Skeletal muscle satellite cell (primary cell): Measurements from ENCODE around the gene HACD2.

Experiments
- H3K27me3 ChIP-seq: 2 replicates; pipeline ENCODE4 v1.7.0; 2013; ENCODE audit warnings: low read length; ENCODE audit not compliant: control insufficient read depth, insufficient read depth
- H3K36me3 ChIP-seq: 2 replicates; pipeline ENCODE4 v1.7.0; 2013; ENCODE audit warnings: mild to moderate bottlenecking, control low read depth, low read length; ENCODE audit not compliant: insufficient read depth
- H3K4me1 ChIP-seq: 2 replicates; pipeline ENCODE4 v1.7.0; 2013; ENCODE audit warnings: low read length; ENCODE audit not compliant: control insufficient read depth, insufficient read depth
- H3K4me2 ChIP-seq: 2 replicates; pipeline ENCODE4 v1.7.0; 2013; ENCODE audit warnings: mild to moderate bottlenecking, low read length
- H3K4me3 ChIP-seq: 2 replicates; pipeline ENCODE4 v1.7.0; 2013; ENCODE audit warnings: low read length
- H3K9ac ChIP-seq: 2 replicates; pipeline ENCODE4 v1.7.0; 2013; ENCODE audit warnings: mild to moderate bottlenecking, low read depth, low read length, moderate library complexity
- H3K9me3 ChIP-seq: replicated peaks from 2 replicates; pipeline ENCODE4 v1.7.0; 2013; ENCODE audit warnings: mild to moderate bottlenecking, control low read depth, low read length

HACD2 gene

GRCh38 chr3:123522320-123523022, 62.4 kb downstream of the HACD2 start:
- Histone ChIP-seq H3K36me3 (no peaks in the 10 kb centered on the region), H3K4me1 (no peaks in the 10 kb centered on the region), H3K9ac (no peak overlapping the region), H3K4me3 (no peak overlapping the region), H3K4me2 (no peak overlapping the region), H3K9me3 (no peaks in the 10 kb centered on the region), H3K27me3 (no peaks in the 10 kb centered on the region)

DNA sequence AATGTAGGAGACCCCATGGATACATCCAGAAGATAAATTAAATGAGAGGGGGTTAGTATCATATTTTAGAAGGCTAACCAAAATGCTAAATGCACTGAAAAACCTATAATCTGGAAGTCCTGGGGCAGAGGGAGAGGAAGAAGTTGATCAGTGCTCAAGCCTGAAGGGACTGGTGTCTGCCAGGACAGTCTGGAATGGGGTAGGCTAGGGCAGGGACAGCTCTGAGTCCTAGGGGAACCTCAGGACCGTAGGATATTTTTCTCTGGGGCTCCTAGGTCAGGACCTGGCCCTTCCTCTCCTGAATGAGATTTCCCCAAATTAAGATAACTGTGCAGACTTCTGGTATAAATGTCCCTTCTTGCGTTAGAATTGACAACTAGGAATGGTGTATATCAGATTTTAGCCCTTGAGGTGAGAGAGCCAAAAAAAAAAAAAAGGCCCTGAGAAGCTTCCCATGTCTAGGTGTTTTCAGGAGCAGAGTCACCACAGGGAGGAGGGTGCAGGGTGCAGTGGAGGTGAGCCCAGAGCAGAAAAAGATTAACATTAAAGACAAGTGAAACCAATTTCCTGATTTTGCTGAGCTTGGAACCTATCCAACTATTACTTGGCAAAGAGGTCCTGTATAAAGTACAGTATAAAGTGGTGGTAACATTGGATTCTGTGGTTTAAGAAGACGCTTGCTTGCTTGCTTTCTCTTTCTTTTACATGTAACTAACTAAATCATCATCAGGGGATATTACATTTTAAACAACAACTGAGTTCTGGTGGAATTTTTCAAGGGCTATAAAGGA, 63.5 kb downstream of the HACD2 start:
- Histone ChIP-seq H3K27me3 (no peaks in the 10 kb centered on the region), H3K9me3 (no peaks in the 10 kb centered on the region), H3K36me3 (no peaks in the 10 kb centered on the region), H3K4me1 (no peaks in the 10 kb centered on the region), H3K4me2 (no peak overlapping the region), H3K9ac (no peak overlapping the region), H3K4me3 (no peak overlapping the region)

DNA sequence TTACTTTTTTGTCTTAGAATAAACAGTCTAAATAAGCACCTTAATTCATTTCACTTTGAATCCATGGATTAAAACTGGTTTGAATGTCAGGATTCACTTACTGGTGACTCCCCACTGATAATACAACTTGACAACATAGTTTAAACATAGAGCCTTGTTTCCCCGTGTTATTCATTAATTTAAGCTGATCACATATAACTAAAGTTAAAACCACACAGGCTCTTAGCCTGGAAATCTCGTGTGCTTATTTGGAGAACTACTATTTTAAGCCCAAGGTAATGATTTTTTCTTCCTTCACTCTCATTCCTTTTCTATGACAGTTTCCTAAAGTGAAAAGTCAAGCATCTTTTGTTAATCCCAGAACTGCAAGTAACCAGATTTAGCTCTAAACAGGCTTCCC, 64.2 kb downstream of the HACD2 start:
- no peaks in the 10 kb centered on the region for H3K9me3 ChIP-seq
- no peaks in the 10 kb centered on the region for H3K36me3 ChIP-seq
- no peak overlapping the region for H3K9ac ChIP-seq
- H3K4me2 ChIP-seq = no peak overlapping the region
- H3K4me3 ChIP-seq = no peak overlapping the region
- no peaks in the 10 kb centered on the region for H3K4me1 ChIP-seq
- H3K27me3 ChIP-seq = no peaks in the 10 kb centered on the region

DNA sequence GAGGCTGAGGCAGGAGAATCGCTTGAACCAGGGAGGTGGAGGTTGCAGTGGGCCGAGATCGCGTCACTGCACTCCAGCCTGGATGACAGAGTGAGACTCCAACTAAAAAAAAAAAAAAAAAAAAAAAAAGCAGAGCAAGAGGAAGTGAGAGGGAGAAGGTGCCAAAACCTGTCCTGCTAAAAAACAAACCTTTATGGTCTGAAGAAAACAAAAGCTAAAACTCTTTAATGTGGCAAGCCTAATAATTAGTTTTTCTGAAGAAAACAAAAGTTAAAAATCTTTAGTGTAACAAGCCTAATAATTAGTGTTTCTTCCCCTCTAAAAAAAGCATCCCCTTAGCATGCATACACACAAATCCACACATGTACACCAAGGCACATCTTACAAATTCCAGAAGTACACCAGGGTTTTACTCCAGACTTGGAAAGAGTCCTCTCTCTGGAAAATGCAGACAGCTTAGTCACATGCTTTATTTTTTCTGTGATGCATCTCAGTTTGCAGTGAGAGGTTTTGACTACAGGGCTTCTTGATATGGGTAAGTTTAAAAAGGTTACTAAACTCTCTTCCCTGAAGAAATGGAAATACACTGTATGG, 65.9 kb downstream of the HACD2 start:
- Histone ChIP-seq H3K4me3 (no peak overlapping the region), H3K27me3 (no peaks in the 10 kb centered on the region), H3K9ac (no peak overlapping the region), H3K4me2 (no peak overlapping the region), H3K9me3 (no peaks in the 10 kb centered on the region), H3K4me1 (no peaks in the 10 kb centered on the region), H3K36me3 (no peaks in the 10 kb centered on the region)

GRCh38 chr3:123511726-123512125, 73.1 kb downstream of the HACD2 start:
- Histone ChIP-seq H3K9ac (no peak overlapping the region), H3K36me3 (no peaks in the 10 kb centered on the region), H3K4me2 (no peak overlapping the region), H3K9me3 (no peaks in the 10 kb centered on the region), H3K4me3 (no peak overlapping the region), H3K4me1 (no peaks in the 10 kb centered on the region), H3K27me3 (no peaks in the 10 kb centered on the region)

DNA sequence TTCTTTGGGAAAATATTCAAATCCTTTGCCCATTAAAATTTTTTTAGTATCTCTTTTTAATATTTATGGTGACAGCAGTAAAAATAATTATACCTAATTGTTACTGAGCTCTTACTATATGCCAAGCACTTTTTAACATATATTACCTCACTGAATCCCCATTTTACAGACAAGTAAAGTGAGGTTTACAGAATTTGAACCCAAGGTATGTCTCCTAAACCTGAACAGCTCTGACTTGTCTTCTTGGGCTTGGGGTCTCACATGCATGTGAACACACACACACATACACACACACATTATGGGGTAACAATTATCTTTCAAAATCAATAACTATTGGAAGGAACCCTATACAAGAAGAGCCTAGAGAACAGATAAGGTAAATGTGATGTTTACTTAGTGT, 73.8 kb downstream of the HACD2 start:
- Histone ChIP-seq H3K36me3 (no peaks in the 10 kb centered on the region), H3K4me2 (no peak overlapping the region), H3K4me1 (no peaks in the 10 kb centered on the region)

GRCh38 chr3:123508178-123508577, 76.7 kb downstream of the HACD2 start:
- Histone ChIP-seq H3K4me2 (no peak overlapping the region), H3K4me1 (no peaks in the 10 kb centered on the region), H3K27me3 (no peaks in the 10 kb centered on the region), H3K9ac (no peak overlapping the region), H3K9me3 (no peaks in the 10 kb centered on the region), H3K4me3 (no peak overlapping the region), H3K36me3 (no peaks in the 10 kb centered on the region)

More for the DNA sequence above, 73.8 kb downstream of the HACD2 start:
- H3K9ac ChIP-seq = no peak overlapping the region
- no peak overlapping the region for H3K4me3 ChIP-seq
- no peaks in the 10 kb centered on the region for H3K9me3 ChIP-seq
- no peaks in the 10 kb centered on the region for H3K27me3 ChIP-seq

GRCh38 chr3:123505820-123506219, 79.0 kb downstream of the HACD2 start:
- H3K4me3 ChIP-seq = no peak overlapping the region
- H3K9me3 ChIP-seq = no peaks in the 10 kb centered on the region
- no peak overlapping the region for H3K9ac ChIP-seq
- no peaks in the 10 kb centered on the region for H3K36me3 ChIP-seq
- no peak overlapping the region for H3K4me2 ChIP-seq
- H3K27me3 ChIP-seq = no peaks in the 10 kb centered on the region
- no peaks in the 10 kb centered on the region for H3K4me1 ChIP-seq

DNA sequence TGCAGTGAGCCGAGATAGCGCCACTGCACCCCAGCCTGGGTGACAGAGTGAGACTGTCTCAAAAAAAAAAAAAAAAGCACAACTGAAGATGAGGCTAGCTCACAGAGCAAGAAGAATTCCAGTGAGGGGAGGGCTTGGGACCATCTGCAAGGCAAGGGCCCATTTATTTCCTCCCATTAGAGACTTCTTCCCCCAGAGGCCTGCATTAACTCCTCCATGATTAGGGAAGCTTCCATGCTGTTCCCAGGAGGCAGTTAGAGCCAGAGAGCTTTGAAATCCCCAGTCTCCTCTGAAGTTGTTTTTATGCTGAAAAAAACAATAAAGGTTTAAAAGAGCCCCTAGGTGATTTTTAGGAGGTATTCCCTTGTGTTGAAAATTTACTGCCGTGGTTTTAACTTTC, 81.7 kb downstream of the HACD2 start:
- H3K4me3 ChIP-seq = no peak overlapping the region

DNA sequence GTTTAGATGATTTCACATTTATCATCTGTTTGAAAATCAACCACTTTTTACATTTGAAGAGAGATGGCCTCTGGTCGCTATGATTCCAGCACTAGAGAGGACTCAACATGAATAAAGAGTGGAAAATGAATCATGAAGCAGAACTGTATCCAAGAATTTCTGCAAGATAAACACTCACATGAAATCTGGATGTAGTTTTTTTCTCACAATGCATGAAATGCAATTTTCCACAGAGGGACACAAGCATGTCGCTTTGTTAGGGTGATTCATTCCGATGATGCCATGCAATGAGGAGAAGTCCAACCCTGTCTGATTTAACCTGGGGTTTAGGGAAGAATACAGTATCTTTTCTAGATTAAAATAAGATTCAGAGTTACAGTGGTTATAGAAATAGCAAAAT, 85.5 kb downstream of the HACD2 start:
- no peaks in the 10 kb centered on the region for H3K36me3 ChIP-seq
- H3K27me3 ChIP-seq = no peaks in the 10 kb centered on the region
- H3K4me2 ChIP-seq = no peak overlapping the region
- H3K4me3 ChIP-seq = no peak overlapping the region
- no peaks in the 10 kb centered on the region for H3K9me3 ChIP-seq
- H3K9ac ChIP-seq = no peak overlapping the region
- H3K4me1 ChIP-seq = no peaks in the 10 kb centered on the region

More for the DNA sequence above, 81.7 kb downstream of the HACD2 start:
- Histone ChIP-seq H3K36me3 (no peaks in the 10 kb centered on the region), H3K27me3 (no peaks in the 10 kb centered on the region), H3K9ac (no peak overlapping the region), H3K4me1 (no peaks in the 10 kb centered on the region), H3K4me2 (no peak overlapping the region), H3K9me3 (no peaks in the 10 kb centered on the region)

GRCh38 chr3:123498761-123499160, 86.1 kb downstream of the HACD2 start:
- Histone ChIP-seq H3K4me2 (no peak overlapping the region), H3K27me3 (no peaks in the 10 kb centered on the region), H3K36me3 (peaks cover 4% of the 10 kb centered on the region)

More at GRCh38 chr3:123498761-123499160, 86.1 kb downstream of the HACD2 start:
- Histone ChIP-seq H3K9me3 (no peaks in the 10 kb centered on the region), H3K4me1 (no peaks in the 10 kb centered on the region), H3K9ac (no peak overlapping the region), H3K4me3 (no peak overlapping the region)
